K562 (cell line): ENCODE results near the gene CHD3. TPM values are rescaled to one million over a fixed set of nuclear protein-coding genes. Genes with fewer than 3 reads are reported as not detected.
A peak's percentile ranks its signal among the peaks of the same experiment; 100 is the strongest.

Source experiments
- ATAC-seq: fragments of 200-7000 bp; cut with Tn5 transposase; 3 replicates; pipeline ENCODE4 v1.9.1; 2020; ENCODE audit warnings: moderate library complexity
- BruUV-seq: library from RNA; stranded (reverse); fragments of 400-500 nt; replicated peaks from 2 replicates; lab custom pipeline; 2021; lab: Mats Ljungman, UMichigan
- CTCF ChIA-PET: fragments of 300-600 bp; formaldehyde crosslinking; extraction: SDS; loops from one replicate; lab custom pipeline; 2021; ENCODE audit warnings: low intra/inter-chr PET ratio; lab: Yijun Ruan, JAX
- POLR2A ChIA-PET: fragments of 300-600, 350-650 bp; sonication (Branson Sonifier 250); formaldehyde crosslinking; extraction: SDS; loops from one replicate; lab custom pipeline; 2021; ENCODE audit warnings: antibody characterized with exemption, inconsistent platforms; lab: Yijun Ruan, JAX
- DNase-seq, 4 experiments: peaks; one replicate each; pipeline versions ENCODE4 v3.0.0 to v3.0.0-alpha.2; 2011 to 2018; ENCODE audit warnings: low spot score in 3 of 4, mixed read lengths in 3 of 4; ENCODE audit errors: extremely low read depth in 1 of 4
- FAIRE-seq: peaks from 2 replicates; lab custom pipeline; 2011; peaks lifted over from hg19 to GRCh38; lab: Jason Lieb, UNC
- H2AFZ ChIP-seq: 2 replicates; pipeline ENCODE4 v1.6.0; 2011; ENCODE audit warnings: low read depth, low read length, control low read depth, inconsistent platforms
- H3K27ac ChIP-seq: fragments of 200-600 bp; 3 replicates; pipeline ENCODE4 v1.8.0; 2011; ENCODE audit warnings: low read depth, mild to moderate bottlenecking, control low read depth, inconsistent platforms, low read length, moderate library complexity, mixed read lengths; ENCODE audit errors: extremely low read depth
- H3K27me3 ChIP-seq, 2 experiments: fragments of 300-600 bp in 1 of 2; 2 replicates in 1 of 2; 3 replicates in 1 of 2; pipeline versions ENCODE4 v1.6.0 to v1.8.0; 2011; ENCODE audit warnings: inconsistent platforms in 2 of 2, low read length in 2 of 2, mild to moderate bottlenecking in 1 of 2, mixed read lengths in 1 of 2, moderate library complexity in 1 of 2; ENCODE audit not compliant: control insufficient read depth in 2 of 2, insufficient read depth in 2 of 2
- H3K36me3 ChIP-seq: fragments of 300-600 bp; 3 replicates; pipeline ENCODE4 v1.8.0; 2011; ENCODE audit warnings: mild to moderate bottlenecking, low read length, inconsistent platforms; ENCODE audit not compliant: control insufficient read depth, insufficient read depth
- H3K4me1 ChIP-seq, 2 experiments: fragments of 200-600 bp in 1 of 2; replicated peaks in 1 of 2; 2 replicates in 1 of 2; 3 replicates in 1 of 2; pipeline versions ENCODE4 v1.5.1 to v1.8.0; 2011; ENCODE audit warnings: inconsistent platforms in 2 of 2, low read length in 2 of 2, mild to moderate bottlenecking in 1 of 2, mixed read lengths in 1 of 2, moderate library complexity in 1 of 2; ENCODE audit not compliant: control insufficient read depth in 2 of 2, insufficient read depth in 2 of 2
- H3K4me2 ChIP-seq: 2 replicates; pipeline ENCODE4 v1.6.1; 2011; ENCODE audit warnings: low read length, control low read depth, inconsistent platforms, mixed read lengths; ENCODE audit not compliant: insufficient read depth
- H3K4me3 ChIP-seq: fragments of 200-600 bp; sonication (generic), shearing (Covaris generic); 2 replicates; pipeline ENCODE4 v1.5.1; 2016; ENCODE audit warnings: control low read depth, inconsistent platforms
- H3K79me2 ChIP-seq: fragments of 200-600 bp; 3 replicates; pipeline ENCODE4 v1.8.0; 2011; ENCODE audit warnings: low read length, inconsistent platforms; ENCODE audit not compliant: control insufficient read depth, insufficient read depth
- H3K9ac ChIP-seq, 2 experiments: 2 replicates each; pipeline versions ENCODE4 v1.6.0 to v1.6.1; 2011; ENCODE audit warnings: low read depth in 2 of 2, low read length in 2 of 2, control low read depth in 1 of 2, inconsistent platforms in 1 of 2, mild to moderate bottlenecking in 1 of 2, mixed read lengths in 1 of 2; ENCODE audit not compliant: insufficient read depth in 1 of 2
- H3K9me1 ChIP-seq: one replicate; pipeline ENCODE4 v1.6.0; 2011; ENCODE audit warnings: inconsistent platforms, mild to moderate bottlenecking, low read length, moderate library complexity; ENCODE audit not compliant: control insufficient read depth, insufficient read depth
- H3K9me3 ChIP-seq: replicated peaks from 2 replicates; pipeline ENCODE4 v1.5.1; 2011; ENCODE audit warnings: low read depth, low read length, inconsistent platforms; ENCODE audit not compliant: control insufficient read depth, insufficient read depth
- H4K20me1 ChIP-seq: replicated peaks from 2 replicates; pipeline ENCODE4 v1.6.1; 2011; ENCODE audit warnings: low read length, inconsistent platforms, mixed read lengths; ENCODE audit not compliant: control insufficient read depth, insufficient read depth
- EWSR1 ChIP-seq: fragments of 450-650 bp; IDR thresholded peaks from 2 replicates; pipeline ENCODE4 v1.6.1; 2018; ENCODE audit warnings: borderline replicate concordance, mild to moderate bottlenecking, low read depth, moderate library complexity; ENCODE audit not compliant: partially characterized antibody
- HBP1 ChIP-seq: fragments of 450-650 bp; formaldehyde crosslinking; IDR thresholded peaks from 2 replicates; pipeline ENCODE4 v1.4.0; 2022; ENCODE audit warnings: missing genetic modification characterization
- HNRNPUL1 ChIP-seq: fragments of 200-400 bp; formaldehyde crosslinking; IDR thresholded peaks from 2 replicates; pipeline ENCODE4 v1.6.1; 2017; ENCODE audit warnings: low read length
- MAFF ChIP-seq: IDR thresholded peaks from 2 replicates; pipeline ENCODE4 v1.6.1; 2012; ENCODE audit warnings: low read length, improper control_type of control experiment
- MAX ChIP-seq: sonication (generic); formaldehyde crosslinking; IDR thresholded peaks from 2 replicates; pipeline ENCODE4 v1.9.0; 2022; ENCODE audit warnings: mild to moderate bottlenecking, missing genetic modification reagents
- MEIS2 ChIP-seq: fragments of 450-650 bp; IDR thresholded peaks from 2 replicates; pipeline ENCODE4 v1.6.1; 2014; ENCODE audit warnings: mild to moderate bottlenecking; ENCODE audit not compliant: partially characterized antibody
- NR2C1 ChIP-seq, 2 experiments: fragments of 450-650 bp; IDR thresholded peaks; 2 replicates each; pipeline ENCODE4 v1.6.1; 2017; ENCODE audit warnings: mild to moderate bottlenecking in 2 of 2, antibody characterized with exemption in 1 of 2, inconsistent platforms in 1 of 2, missing compliant biosample characterization in 1 of 2, missing genetic modification characterization in 1 of 2
- RCOR1 ChIP-seq, 2 experiments: IDR thresholded peaks; 2 replicates each; pipeline ENCODE4 v1.6.1; 2012; ENCODE audit warnings: low read depth in 2 of 2, low read length in 2 of 2, borderline replicate concordance in 1 of 2, improper control_type of control experiment in 1 of 2
- RHOXF2B ChIP-seq: fragments of 250-450 bp; sonication (Bioruptor Pico); conservative IDR thresholded peaks from 2 replicates; pipeline ENCODE4 v1.5.1; 2021
- ZNF124 ChIP-seq: sonication (generic); formaldehyde crosslinking; IDR thresholded peaks from 2 replicates; pipeline ENCODE4 v1.8.1; 2022; ENCODE audit warnings: missing genetic modification reagents
- ZNF586 ChIP-seq: fragments of 450-650 bp; formaldehyde crosslinking; conservative IDR thresholded peaks from 2 replicates; pipeline ENCODE4 v1.4.0; 2020; ENCODE audit warnings: mild to moderate bottlenecking, moderate library complexity
- WGBS: fragments of 100-300 bp; shearing (Covaris generic); methylation state at CpG from one replicate; pipeline ENCODE4 v1.1.6; 2016; ENCODE audit warnings: low coverage, mixed read lengths; ENCODE audit not compliant: insufficient coverage; ENCODE audit errors: missing lambda C conversion rate; 5-methylcytosine and 5-hydroxymethylcytosine counted together
- in situ Hi-C: fragments of 300-500 bp; cut with MboI; formaldehyde crosslinking; loops from 4 replicates; pipeline ENCODE4 v1.15.0; 2018; ENCODE audit warnings: inconsistent platforms, mixed read lengths
- intact Hi-C: fragments of 100-400 bp; cut with micrococcal nuclease; formaldehyde crosslinking; loops from 2 replicates; pipeline ENCODE4 v1.14.2; 2022
- polyA plus RNA-seq, 8 experiments: library from polyadenylated mRNA; depleted of rRNA in 4 of 8; stranded (reverse) in 5 of 8; unstranded in 3 of 8; fragments of >200 nt; fragmentation: Nextera tagmentation in 2 of 8; fragmentation: Illumina TruSeq in 1 of 8; extraction: Ambion mirVana in 2 of 8; extraction: Trizol in 1 of 8; gene quantifications; 2 replicates each; pipeline versions ENCODE4 v1.2.1 to v1.2.3, GENCODE V29; 2011 to 2014; ENCODE audit warnings: inconsistent platforms in 1 of 8, missing spikeins in 1 of 8
- total RNA-seq, 7 experiments: library from RNA; depleted of rRNA in 6 of 7; stranded (reverse); fragments of >200 nt in 6 of 7; fragmentation: Illumina TruSeq in 2 of 7; extraction: Trizol in 2 of 7; gene quantifications; 2 replicates each; pipeline versions ENCODE4 v1.2.1 to v1.2.3, GENCODE V29; 2011 to 2021; ENCODE audit warnings: low replicate concordance in 1 of 7
- TF ChIP-seq, protein P1 (sequence below): fragments of 200-400 bp; formaldehyde crosslinking; IDR thresholded peaks from 2 replicates; pipeline ENCODE4 v1.6.1; 2017; ENCODE audit warnings: mild to moderate bottlenecking, low read depth, low read length, moderate library complexity
- TF ChIP-seq, protein P2 (sequence below): fragments of 450-650 bp; IDR thresholded peaks from 2 replicates; pipeline ENCODE4 v1.6.1; 2016; ENCODE audit warnings: missing biosample characterization, missing genetic modification characterization

CHD3 gene
- total and polyA plus RNA-seq, 9 of the 15 experiments (the other 6 are each of a cell fraction or from before 2014, with no cell fraction given), result 0.39 to 38.2 (median 21.2) TPM

DNA sequence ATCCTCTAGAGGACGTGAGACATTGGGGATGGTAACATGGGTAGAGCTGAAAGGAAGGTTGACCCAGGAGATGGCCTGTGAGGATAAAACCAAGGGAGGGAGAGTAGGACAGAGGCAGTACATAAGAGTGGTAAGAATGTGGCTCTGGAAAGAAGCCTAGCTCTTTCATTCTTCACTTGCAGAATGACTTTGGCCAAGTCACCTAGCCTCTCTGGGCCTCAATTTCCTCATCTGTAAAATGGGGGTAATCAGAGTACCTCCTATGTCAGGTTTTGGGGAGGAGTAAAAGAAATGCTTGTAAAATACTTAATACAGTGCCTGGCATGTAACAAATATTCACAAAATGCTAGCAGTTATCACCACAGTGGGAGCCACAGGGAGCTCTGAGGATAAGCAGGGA is 47.7 kb upstream of the CHD3 start:
- ChIA-PET POLR2A (interaction anchor here (0.7 kb wide), 1 partner anchor 17 kb away, joined by 3 read pairs; the partner anchor contains the start of genes CYB5D1 and NAA38), CTCF (no interaction called here)
- 33% methylated on average over 1 of the region's 1 CpG for WGBS
- H3K9me1 ChIP-seq, result peaks cover 3% of the 10 kb centered on the region
- peak overlapping the region; percentile 76 for H3K4me3 ChIP-seq
- H3K79me2 ChIP-seq, result peaks cover 62% of the 10 kb centered on the region
- peak overlapping the region; percentile 68 to 97 for H3K9ac ChIP-seq
- H3K9me3 ChIP-seq, result no peaks in the 10 kb centered on the region
- peak overlapping the region; percentile 99; the same call in 2 of the 3 replicates for H3K27ac ChIP-seq
- no peak overlapping the region for H2AFZ ChIP-seq
- no peaks in the 10 kb centered on the region for H3K27me3 ChIP-seq
- in situ Hi-C loops, result no loop called here
- FAIRE-seq, result no peak
- H3K36me3 ChIP-seq, result peaks cover 19% of the 10 kb centered on the region; the same call in 2 of the 3 replicates
- H3K4me1 ChIP-seq, result peaks cover 42 to 66% of the 10 kb centered on the region in 2 experiments
- no peak for DNase-seq
- intact Hi-C loops, result no loop called here
- no TSS peak for BruUV-seq
- ATAC-seq, result no peak
- H4K20me1 ChIP-seq, result peaks cover 4% of the 10 kb centered on the region
- peak overlapping the region; percentile 92 for H3K4me2 ChIP-seq
- TF ChIP-seq RHOXF2B (CRISPR knock-in tag) (no peak), HBP1 (CRISPR knock-in tag) (no peak), MAFF (no peak), NR2C1 (IDR thresholded peaks at IDR 0.05) (no peak), NR2C1 (tag; IDR thresholded peaks at IDR 0.05) (no peak), HNRNPUL1 (no peak), ZNF124 (no peak), ZNF586 (CRISPR knock-in tag) (no peak), EWSR1 (no peak), MEIS2 (no peak), RCOR1 (IDR thresholded peaks at IDR 0.05; ENCODE audit: borderline replicate concordance in 1 of 2, low read depth in 2 of 2, low read length in 2 of 2) (0 out of 4 replicates have a peak, but pooled peaks of 1 of the 2 experiments have one; percentile 55), MAX (CRISPR knock-in tag) (no peak)
- TF ChIP-seq, protein P1, sequence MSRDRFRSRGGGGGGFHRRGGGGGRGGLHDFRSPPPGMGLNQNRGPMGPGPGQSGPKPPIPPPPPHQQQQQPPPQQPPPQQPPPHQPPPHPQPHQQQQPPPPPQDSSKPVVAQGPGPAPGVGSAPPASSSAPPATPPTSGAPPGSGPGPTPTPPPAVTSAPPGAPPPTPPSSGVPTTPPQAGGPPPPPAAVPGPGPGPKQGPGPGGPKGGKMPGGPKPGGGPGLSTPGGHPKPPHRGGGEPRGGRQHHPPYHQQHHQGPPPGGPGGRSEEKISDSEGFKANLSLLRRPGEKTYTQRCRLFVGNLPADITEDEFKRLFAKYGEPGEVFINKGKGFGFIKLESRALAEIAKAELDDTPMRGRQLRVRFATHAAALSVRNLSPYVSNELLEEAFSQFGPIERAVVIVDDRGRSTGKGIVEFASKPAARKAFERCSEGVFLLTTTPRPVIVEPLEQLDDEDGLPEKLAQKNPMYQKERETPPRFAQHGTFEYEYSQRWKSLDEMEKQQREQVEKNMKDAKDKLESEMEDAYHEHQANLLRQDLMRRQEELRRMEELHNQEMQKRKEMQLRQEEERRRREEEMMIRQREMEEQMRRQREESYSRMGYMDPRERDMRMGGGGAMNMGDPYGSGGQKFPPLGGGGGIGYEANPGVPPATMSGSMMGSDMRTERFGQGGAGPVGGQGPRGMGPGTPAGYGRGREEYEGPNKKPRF, result no peak
- TF ChIP-seq, protein P2, sequence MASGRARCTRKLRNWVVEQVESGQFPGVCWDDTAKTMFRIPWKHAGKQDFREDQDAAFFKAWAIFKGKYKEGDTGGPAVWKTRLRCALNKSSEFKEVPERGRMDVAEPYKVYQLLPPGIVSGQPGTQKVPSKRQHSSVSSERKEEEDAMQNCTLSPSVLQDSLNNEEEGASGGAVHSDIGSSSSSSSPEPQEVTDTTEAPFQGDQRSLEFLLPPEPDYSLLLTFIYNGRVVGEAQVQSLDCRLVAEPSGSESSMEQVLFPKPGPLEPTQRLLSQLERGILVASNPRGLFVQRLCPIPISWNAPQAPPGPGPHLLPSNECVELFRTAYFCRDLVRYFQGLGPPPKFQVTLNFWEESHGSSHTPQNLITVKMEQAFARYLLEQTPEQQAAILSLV (tag), result no peak
